ENCODE measurements around the gene LSS.
"Not testable (repeated sequence)": the region's sequence is repeated elsewhere in the genome, so short reads cannot be mapped to it uniquely, and the experiment has no call there.

Gene LSS

GRCh38 chr21:46184625-46185555 is 43.7 kb downstream of the LSS start:
- peak; percentile 69 for DNase-seq

GRCh38 chr21:46183910-46184624 is 44.5 kb downstream of the LSS start, which contains the start of gene SPATC1L:
Gene SPATC1L (minus strand): TSS chr21:46184459. CDS start chr21:46182816, 1,643 bp downstream.
- peak; percentile 45 for DNase-seq

GRCh38 chr21:46183337-46183909 is 45.2 kb downstream of the LSS start:
- not testable (repeated sequence) for DNase-seq

- DNase-seq: no peak
Measured at GRCh38 chr21:46182548-46183336, 45.8 kb downstream of the LSS start.

GRCh38 chr21:46181953-46182547 is 46.5 kb downstream of the LSS start:
- DNase-seq: no peak

- DNase-seq: no peak
Measured at GRCh38 chr21:46181436-46181835, 47.1 kb downstream of the LSS start.

GRCh38 chr21:46180778-46181391 is 47.7 kb downstream of the LSS start:
- DNase-seq: no peak

- DNase-seq: no peak
Measured at GRCh38 chr21:46180079-46180722, 48.4 kb downstream of the LSS start.

- no peak for DNase-seq
Measured at GRCh38 chr21:46179708-46180078, 48.9 kb downstream of the LSS start.

- no peak for DNase-seq
Measured at GRCh38 chr21:46178961-46179360, 49.6 kb downstream of the LSS start.

- not testable (repeated sequence) for DNase-seq
Measured at GRCh38 chr21:46176443-46177129, 52.0 kb downstream of the LSS start.

- DNase-seq: no peak
Measured at GRCh38 chr21:46173573-46173972, 55.0 kb downstream of the LSS start.

GRCh38 chr21:46172863-46173528 is 55.6 kb downstream of the LSS start:
- no peak for DNase-seq

- no peak for DNase-seq
Measured at GRCh38 chr21:46171996-46172862, 56.3 kb downstream of the LSS start.

- DNase-seq: no peak
Measured at GRCh38 chr21:46171585-46171984, 57.0 kb downstream of the LSS start.

GRCh38 chr21:46170436-46171193 is 58.0 kb downstream of the LSS start:
- DNase-seq: peak; percentile 54

- DNase-seq: no peak
Measured at GRCh38 chr21:46168659-46169386, 59.8 kb downstream of the LSS start.

- DNase-seq: no peak
Measured at GRCh38 chr21:46168238-46168637, 60.3 kb downstream of the LSS start.

Measured in CD4-positive, alpha-beta T cell treated with Interleukin-12 subunit alpha and Interleukin-12 subunit beta, for 1 hour (primary cell).